Adrenal gland (tissue), 5 donors: Measurements from ENCODE around the gene CPN2.

Experiments used
- POLR2A ChIP-seq, 2 donors: fragments of 450-650 bp; IDR thresholded peaks; one replicate each; pipeline ENCODE4 v1.6.1; 2017; ENCODE audit warnings: antibody characterized with exemption in 2 of 2, mild to moderate bottlenecking in 2 of 2, moderate library complexity in 1 of 2
- TF ChIP-seq, protein P1 (sequence below), 6 experiments: fragments of 450-650 bp in 4 of 6; fragments of 200-600 bp in 2 of 6; sonication (generic) in 1 of 6; IDR thresholded peaks; 1 replicate in 5 of 6; 2 replicates in 1 of 6; pipeline versions ENCODE4 v1.5.1 to v1.8.0; 2016 to 2021; ENCODE audit warnings: antibody characterized with exemption in 6 of 6, mild to moderate bottlenecking in 2 of 6, moderate library complexity in 1 of 6
- donor health status: DM: no; HTN: no; CAD: no.

DNA sequence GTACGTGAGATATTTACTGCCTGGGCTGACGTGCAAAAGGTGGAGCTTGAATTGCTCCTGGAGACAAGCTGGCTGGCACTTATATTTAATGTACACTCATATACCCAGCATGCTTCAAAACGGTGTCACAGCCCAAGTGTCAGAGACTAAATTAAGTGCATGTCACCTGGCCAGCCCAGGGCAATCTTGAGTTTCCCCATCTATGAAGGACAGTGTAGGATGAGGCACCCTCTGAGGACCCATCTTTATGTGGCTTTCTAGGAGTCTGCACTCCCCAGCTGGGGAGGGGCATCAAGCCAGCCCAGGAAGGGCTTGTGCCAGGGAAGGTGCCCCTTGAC, 13.2 kb upstream of the CPN2 start:
- TF ChIP-seq, protein P1, sequence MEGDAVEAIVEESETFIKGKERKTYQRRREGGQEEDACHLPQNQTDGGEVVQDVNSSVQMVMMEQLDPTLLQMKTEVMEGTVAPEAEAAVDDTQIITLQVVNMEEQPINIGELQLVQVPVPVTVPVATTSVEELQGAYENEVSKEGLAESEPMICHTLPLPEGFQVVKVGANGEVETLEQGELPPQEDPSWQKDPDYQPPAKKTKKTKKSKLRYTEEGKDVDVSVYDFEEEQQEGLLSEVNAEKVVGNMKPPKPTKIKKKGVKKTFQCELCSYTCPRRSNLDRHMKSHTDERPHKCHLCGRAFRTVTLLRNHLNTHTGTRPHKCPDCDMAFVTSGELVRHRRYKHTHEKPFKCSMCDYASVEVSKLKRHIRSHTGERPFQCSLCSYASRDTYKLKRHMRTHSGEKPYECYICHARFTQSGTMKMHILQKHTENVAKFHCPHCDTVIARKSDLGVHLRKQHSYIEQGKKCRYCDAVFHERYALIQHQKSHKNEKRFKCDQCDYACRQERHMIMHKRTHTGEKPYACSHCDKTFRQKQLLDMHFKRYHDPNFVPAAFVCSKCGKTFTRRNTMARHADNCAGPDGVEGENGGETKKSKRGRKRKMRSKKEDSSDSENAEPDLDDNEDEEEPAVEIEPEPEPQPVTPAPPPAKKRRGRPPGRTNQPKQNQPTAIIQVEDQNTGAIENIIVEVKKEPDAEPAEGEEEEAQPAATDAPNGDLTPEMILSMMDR (IDR thresholded peaks at IDR 0.05) = no peak
- no peak for TF ChIP-seq POLR2A (IDR thresholded peaks at IDR 0.05)
